SK-N-SH treated with all-trans-retinoic acid at 6 μM for 48 hours (cell line): ENCODE data around the gene SLC6A9.

Experiments
- ARNTL ChIP-seq: fragments of 450-650 bp; formaldehyde crosslinking; IDR thresholded peaks from 2 replicates; pipeline ENCODE4 v1.5.0; 2020; ENCODE audit warnings: low read depth, mild to moderate bottlenecking, moderate library complexity, borderline replicate concordance
- GLIS3 ChIP-seq: fragments of 250-450 bp; sonication (Bioruptor Pico); IDR thresholded peaks from 2 replicates; pipeline ENCODE4 v1.5.0; 2020; ENCODE audit warnings: mild to moderate bottlenecking, moderate library complexity
- RARB ChIP-seq: fragments of 250-450 bp; sonication (Bioruptor Pico); IDR thresholded peaks from 2 replicates; pipeline ENCODE4 v1.8.0; 2021; ENCODE audit warnings: mild to moderate bottlenecking, moderate library complexity
- SNAI2 ChIP-seq: fragments of 250-450 bp; sonication (Bioruptor Pico); IDR thresholded peaks from 2 replicates; pipeline ENCODE4 v1.5.0; 2020; ENCODE audit warnings: mild to moderate bottlenecking, moderate library complexity
- TOX ChIP-seq: fragments of 250-450 bp; sonication (Bioruptor Pico); IDR thresholded peaks from 2 replicates; pipeline ENCODE4 v1.8.0; 2021; ENCODE audit warnings: mild to moderate bottlenecking, moderate library complexity, borderline replicate concordance
- ZFP3 ChIP-seq: fragments of 250-450 bp; sonication (Bioruptor Pico); IDR thresholded peaks from 2 replicates; pipeline ENCODE4 v1.5.0; 2020; ENCODE audit warnings: mild to moderate bottlenecking, moderate library complexity
- ZFP30 ChIP-seq: fragments of 450-650 bp; formaldehyde crosslinking; IDR thresholded peaks from 2 replicates; pipeline ENCODE4 v1.5.0; 2022; ENCODE audit warnings: mild to moderate bottlenecking, moderate library complexity
- ZNF565 ChIP-seq: fragments of 450-650 bp; formaldehyde crosslinking; conservative IDR thresholded peaks from 2 replicates; pipeline ENCODE4 v1.5.0; 2020; ENCODE audit warnings: low read depth, mild to moderate bottlenecking, moderate library complexity
- ZNF70 ChIP-seq: fragments of 450-650 bp; formaldehyde crosslinking; IDR thresholded peaks from 2 replicates; pipeline ENCODE4 v1.5.0; 2020; ENCODE audit warnings: mild to moderate bottlenecking, moderate library complexity
- ZNF8 ChIP-seq: fragments of 450-650 bp; formaldehyde crosslinking; IDR thresholded peaks from 2 replicates; pipeline ENCODE4 v1.5.0; 2020; ENCODE audit warnings: mild to moderate bottlenecking, moderate library complexity
- TF ChIP-seq, protein P1 (sequence below): fragments of 250-450 bp; sonication (Bioruptor Pico); IDR thresholded peaks from 2 replicates; pipeline ENCODE4 v1.5.1; 2020; ENCODE audit warnings: low read depth, mild to moderate bottlenecking, moderate library complexity
- TF ChIP-seq, protein P2 (sequence below): fragments of 250-450 bp; sonication (Bioruptor Pico); IDR thresholded peaks from 2 replicates; pipeline ENCODE4 v1.5.1; 2021; ENCODE audit warnings: mild to moderate bottlenecking, moderate library complexity
- TF ChIP-seq, protein P3 (sequence below): fragments of 250-450 bp; sonication (Bioruptor Pico); IDR thresholded peaks from 2 replicates; pipeline ENCODE4 v1.8.0; 2020; ENCODE audit warnings: mild to moderate bottlenecking, moderate library complexity, borderline replicate concordance
- TF ChIP-seq, protein P4 (sequence below): fragments of 250-450 bp; sonication (Bioruptor Pico); IDR thresholded peaks from 2 replicates; pipeline ENCODE4 v1.5.0; 2020; ENCODE audit warnings: mild to moderate bottlenecking, moderate library complexity

DNA sequence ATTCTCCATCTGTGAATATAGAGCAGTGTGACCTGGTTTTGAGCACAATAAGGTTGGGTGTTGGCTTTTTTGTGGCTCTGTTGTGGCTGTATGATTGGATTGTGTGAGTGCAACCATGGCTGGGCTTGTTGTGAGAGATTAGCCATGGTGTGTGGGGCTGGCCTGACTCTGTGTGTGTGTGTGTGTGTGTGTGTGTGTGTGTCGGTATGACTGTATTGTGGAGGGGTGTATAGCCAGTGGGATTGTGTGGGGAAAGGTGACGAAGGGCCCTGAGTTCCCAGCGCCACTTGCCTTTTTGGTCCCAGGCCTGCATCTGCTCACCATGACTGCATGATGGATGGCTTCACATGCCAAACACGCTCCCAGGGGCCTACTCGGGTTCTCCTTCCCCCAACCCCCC is 5.9 kb upstream of the SLC6A9 start:
- no peak for TF ChIP-seq GLIS3 (CRISPR knock-in tag)
- TF ChIP-seq ZFP3 (CRISPR knock-in tag): no peak
- no peak for TF ChIP-seq RARB (CRISPR knock-in tag)
- TF ChIP-seq, protein P1, sequence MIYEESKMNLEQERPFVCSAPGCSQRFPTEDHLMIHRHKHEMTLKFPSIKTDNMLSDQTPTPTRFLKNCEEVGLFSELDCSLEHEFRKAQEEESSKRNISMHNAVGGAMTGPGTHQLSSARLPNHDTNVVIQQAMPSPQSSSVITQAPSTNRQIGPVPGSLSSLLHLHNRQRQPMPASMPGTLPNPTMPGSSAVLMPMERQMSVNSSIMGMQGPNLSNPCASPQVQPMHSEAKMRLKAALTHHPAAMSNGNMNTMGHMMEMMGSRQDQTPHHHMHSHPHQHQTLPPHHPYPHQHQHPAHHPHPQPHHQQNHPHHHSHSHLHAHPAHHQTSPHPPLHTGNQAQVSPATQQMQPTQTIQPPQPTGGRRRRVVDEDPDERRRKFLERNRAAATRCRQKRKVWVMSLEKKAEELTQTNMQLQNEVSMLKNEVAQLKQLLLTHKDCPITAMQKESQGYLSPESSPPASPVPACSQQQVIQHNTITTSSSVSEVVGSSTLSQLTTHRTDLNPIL: no peak
- no peak for TF ChIP-seq ZNF8 (CRISPR knock-in tag)
- TF ChIP-seq ZFP30 (CRISPR knock-in tag): no peak
- TF ChIP-seq, protein P2, sequence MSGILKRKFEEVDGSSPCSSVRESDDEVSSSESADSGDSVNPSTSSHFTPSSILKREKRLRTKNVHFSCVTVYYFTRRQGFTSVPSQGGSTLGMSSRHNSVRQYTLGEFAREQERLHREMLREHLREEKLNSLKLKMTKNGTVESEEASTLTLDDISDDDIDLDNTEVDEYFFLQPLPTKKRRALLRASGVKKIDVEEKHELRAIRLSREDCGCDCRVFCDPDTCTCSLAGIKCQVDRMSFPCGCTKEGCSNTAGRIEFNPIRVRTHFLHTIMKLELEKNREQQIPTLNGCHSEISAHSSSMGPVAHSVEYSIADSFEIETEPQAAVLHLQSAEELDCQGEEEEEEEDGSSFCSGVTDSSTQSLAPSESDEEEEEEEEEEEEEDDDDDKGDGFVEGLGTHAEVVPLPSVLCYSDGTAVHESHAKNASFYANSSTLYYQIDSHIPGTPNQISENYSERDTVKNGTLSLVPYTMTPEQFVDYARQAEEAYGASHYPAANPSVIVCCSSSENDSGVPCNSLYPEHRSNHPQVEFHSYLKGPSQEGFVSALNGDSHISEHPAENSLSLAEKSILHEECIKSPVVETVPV (CRISPR knock-in tag): no peak
- TF ChIP-seq, protein P3, sequence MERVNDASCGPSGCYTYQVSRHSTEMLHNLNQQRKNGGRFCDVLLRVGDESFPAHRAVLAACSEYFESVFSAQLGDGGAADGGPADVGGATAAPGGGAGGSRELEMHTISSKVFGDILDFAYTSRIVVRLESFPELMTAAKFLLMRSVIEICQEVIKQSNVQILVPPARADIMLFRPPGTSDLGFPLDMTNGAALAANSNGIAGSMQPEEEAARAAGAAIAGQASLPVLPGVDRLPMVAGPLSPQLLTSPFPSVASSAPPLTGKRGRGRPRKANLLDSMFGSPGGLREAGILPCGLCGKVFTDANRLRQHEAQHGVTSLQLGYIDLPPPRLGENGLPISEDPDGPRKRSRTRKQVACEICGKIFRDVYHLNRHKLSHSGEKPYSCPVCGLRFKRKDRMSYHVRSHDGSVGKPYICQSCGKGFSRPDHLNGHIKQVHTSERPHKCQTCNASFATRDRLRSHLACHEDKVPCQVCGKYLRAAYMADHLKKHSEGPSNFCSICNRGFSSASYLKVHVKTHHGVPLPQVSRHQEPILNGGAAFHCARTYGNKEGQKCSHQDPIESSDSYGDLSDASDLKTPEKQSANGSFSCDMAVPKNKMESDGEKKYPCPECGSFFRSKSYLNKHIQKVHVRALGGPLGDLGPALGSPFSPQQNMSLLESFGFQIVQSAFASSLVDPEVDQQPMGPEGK: no peak
- no peak for TF ChIP-seq ZNF70 (CRISPR knock-in tag)
- no peak for TF ChIP-seq SNAI2 (CRISPR knock-in tag)
- TF ChIP-seq ZNF565: no peak
- no peak for TF ChIP-seq TOX (CRISPR knock-in tag)
- TF ChIP-seq, protein P4, sequence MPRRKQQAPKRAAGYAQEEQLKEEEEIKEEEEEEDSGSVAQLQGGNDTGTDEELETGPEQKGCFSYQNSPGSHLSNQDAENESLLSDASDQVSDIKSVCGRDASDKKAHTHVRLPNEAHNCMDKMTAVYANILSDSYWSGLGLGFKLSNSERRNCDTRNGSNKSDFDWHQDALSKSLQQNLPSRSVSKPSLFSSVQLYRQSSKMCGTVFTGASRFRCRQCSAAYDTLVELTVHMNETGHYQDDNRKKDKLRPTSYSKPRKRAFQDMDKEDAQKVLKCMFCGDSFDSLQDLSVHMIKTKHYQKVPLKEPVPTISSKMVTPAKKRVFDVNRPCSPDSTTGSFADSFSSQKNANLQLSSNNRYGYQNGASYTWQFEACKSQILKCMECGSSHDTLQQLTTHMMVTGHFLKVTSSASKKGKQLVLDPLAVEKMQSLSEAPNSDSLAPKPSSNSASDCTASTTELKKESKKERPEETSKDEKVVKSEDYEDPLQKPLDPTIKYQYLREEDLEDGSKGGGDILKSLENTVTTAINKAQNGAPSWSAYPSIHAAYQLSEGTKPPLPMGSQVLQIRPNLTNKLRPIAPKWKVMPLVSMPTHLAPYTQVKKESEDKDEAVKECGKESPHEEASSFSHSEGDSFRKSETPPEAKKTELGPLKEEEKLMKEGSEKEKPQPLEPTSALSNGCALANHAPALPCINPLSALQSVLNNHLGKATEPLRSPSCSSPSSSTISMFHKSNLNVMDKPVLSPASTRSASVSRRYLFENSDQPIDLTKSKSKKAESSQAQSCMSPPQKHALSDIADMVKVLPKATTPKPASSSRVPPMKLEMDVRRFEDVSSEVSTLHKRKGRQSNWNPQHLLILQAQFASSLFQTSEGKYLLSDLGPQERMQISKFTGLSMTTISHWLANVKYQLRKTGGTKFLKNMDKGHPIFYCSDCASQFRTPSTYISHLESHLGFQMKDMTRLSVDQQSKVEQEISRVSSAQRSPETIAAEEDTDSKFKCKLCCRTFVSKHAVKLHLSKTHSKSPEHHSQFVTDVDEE: no peak
- no peak for TF ChIP-seq ARNTL (CRISPR knock-in tag)
